Mucosa of descending colon (tissue), 3 donors: Measurements from ENCODE around the gene MTUS2. TPM values are rescaled to one million over a fixed set of nuclear protein-coding genes. Genes with fewer than 3 reads are reported as not detected.

Experiments
- ATAC-seq: fragments of 200-7000 bp; cut with Tn5 transposase; one replicate; pipeline ENCODE4 v1.9.1; 2020; ENCODE audit warnings: mild to moderate bottlenecking, moderate library complexity
- DNase-seq, 3 donors: peaks; one replicate each; pipeline ENCODE4 v3.0.0-alpha.2; 2020
- H3K36me3 ChIP-seq: fragments of 200-600 bp; one replicate; pipeline ENCODE4 v1.8.0; 2021; ENCODE audit warnings: low read depth, mild to moderate bottlenecking
- H3K4me1 ChIP-seq: fragments of 200-600 bp; one replicate; pipeline ENCODE4 v1.8.0; 2021; ENCODE audit warnings: low read depth, mild to moderate bottlenecking
- H3K4me3 ChIP-seq: fragments of 200-600 bp; one replicate; pipeline ENCODE4 v1.8.0; 2021; ENCODE audit warnings: mild to moderate bottlenecking
- H3K9me3 ChIP-seq: fragments of 200-600 bp; one replicate; pipeline ENCODE4 v1.8.0; 2021; ENCODE audit warnings: mild to moderate bottlenecking
- intact Hi-C, 2 donors: fragments of 100-400 bp; cut with DNase I in 1 of 2; cut with micrococcal nuclease in 1 of 2; formaldehyde crosslinking; loops; one replicate each; pipeline versions ENCODE4 v1.11.0 to v1.11.1; 2022; cut with DNase I, micrococcal nuclease
- total RNA-seq, 3 donors: library from RNA; stranded (reverse); fragmentation: NEBNext Ultra II Directional in 2 of 3; extraction: Animal tissue kit (Norgen Biotek cat#: 25700) in 2 of 3; gene quantifications; one replicate each; pipeline versions ENCODE4 v1.2.1 to v1.2.4, GENCODE V29; 2021 to 2023
- TF ChIP-seq, protein P1 (sequence below): fragments of 200-600 bp; IDR thresholded peaks from one replicate; pipeline ENCODE4 v1.8.0; 2022; ENCODE audit warnings: antibody characterized with exemption, mild to moderate bottlenecking
- donor health status: DM: no; HTN: no; CAD: no; lungs with moderate emphysema.
- donor health status: DM: no; HTN: no; CAD: no.
- donor health status: DM: no; HTN: yes; CAD: no.

The MTUS2 gene
- total RNA-seq, 3 donors from 2014 or later = 0.09 to 0.85 (median 0.60) TPM

DNA sequence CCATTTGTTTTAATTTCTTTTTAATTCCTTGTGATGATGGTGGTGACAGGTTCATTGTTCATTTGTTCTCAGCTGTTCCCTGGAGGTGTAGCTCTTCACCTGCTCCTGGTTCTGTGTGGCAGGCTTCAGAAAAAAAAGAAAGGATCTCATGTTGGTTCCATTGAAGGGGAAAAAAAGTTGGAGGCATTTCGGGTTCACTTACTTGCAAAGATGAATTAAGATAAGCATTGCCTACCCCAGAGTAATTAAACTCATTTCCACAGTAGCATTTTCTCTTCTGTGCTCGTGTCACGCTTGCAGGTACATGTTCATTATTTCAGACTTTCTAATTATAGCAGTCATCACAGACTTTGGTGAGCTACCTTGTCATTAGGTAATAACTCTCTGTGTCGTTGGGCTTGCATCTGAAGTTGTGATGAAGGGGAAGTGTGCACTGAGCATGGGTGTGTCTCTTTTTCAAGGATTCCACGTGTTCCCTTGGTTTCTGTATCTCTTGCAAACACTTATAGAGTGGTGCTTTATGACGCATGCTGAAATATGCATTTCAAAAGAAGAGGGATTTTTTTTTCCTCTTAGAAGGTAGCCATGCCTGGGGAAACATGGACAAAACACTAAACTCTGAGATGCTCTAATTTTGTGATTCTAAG is 69.1 kb downstream of the MTUS2 start:
- ATAC-seq = no peak
- TF ChIP-seq, protein P1, sequence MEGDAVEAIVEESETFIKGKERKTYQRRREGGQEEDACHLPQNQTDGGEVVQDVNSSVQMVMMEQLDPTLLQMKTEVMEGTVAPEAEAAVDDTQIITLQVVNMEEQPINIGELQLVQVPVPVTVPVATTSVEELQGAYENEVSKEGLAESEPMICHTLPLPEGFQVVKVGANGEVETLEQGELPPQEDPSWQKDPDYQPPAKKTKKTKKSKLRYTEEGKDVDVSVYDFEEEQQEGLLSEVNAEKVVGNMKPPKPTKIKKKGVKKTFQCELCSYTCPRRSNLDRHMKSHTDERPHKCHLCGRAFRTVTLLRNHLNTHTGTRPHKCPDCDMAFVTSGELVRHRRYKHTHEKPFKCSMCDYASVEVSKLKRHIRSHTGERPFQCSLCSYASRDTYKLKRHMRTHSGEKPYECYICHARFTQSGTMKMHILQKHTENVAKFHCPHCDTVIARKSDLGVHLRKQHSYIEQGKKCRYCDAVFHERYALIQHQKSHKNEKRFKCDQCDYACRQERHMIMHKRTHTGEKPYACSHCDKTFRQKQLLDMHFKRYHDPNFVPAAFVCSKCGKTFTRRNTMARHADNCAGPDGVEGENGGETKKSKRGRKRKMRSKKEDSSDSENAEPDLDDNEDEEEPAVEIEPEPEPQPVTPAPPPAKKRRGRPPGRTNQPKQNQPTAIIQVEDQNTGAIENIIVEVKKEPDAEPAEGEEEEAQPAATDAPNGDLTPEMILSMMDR = no peak
- DNase-seq = no peak
- H3K4me3 ChIP-seq = no peak overlapping the region
- H3K9me3 ChIP-seq = no peaks in the 10 kb centered on the region
- H3K36me3 ChIP-seq = no peaks in the 10 kb centered on the region
- intact Hi-C loops = no loop called here
- no peaks in the 10 kb centered on the region for H3K4me1 ChIP-seq

DNA sequence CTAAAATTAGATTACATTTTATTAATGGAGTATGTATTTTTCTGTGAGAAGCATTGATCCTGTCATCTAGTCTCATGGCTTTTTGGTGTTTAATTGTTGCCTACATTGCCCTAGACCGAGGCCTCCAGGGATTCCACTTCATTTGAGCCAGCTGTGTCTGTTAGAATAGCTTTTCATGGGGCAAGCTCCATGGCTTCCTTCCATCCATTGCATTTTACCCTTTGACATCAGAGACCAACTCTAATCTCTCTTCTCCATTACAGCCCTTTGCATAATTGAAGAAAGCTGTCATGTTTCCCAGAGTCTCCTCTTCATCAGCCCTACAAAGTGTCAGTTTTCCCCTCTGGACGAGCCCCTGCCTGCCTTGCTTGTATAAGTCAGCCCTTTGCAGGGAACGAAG is 70.6 kb downstream of the MTUS2 start:
- Histone ChIP-seq H3K36me3 (no peaks in the 10 kb centered on the region), H3K4me3 (no peak overlapping the region), H3K9me3 (no peaks in the 10 kb centered on the region), H3K4me1 (no peaks in the 10 kb centered on the region)
- DNase-seq (no peak), ATAC-seq (no peak)
- TF ChIP-seq, protein P1 = no peak
- intact Hi-C loops = no loop called here

DNA sequence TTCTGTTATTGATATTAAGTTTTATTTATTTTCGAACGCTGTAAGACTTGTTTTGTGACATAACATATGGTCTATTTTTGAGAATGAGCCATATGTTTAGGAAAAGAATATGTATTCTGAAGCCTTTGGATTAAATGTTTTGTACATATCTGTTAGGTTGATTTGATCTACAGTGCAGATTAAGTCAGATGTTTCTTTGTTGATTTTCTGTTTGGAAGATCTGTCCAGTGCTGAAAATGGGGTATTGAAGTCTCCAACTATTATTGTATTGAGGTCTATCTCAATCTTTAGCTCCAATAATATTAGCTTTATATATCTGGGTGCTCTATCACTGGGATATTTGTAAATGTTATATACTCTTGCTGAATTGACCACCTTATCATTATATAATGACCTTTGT is 97.9 kb downstream of the MTUS2 start:
- Histone ChIP-seq H3K4me3 (no peak overlapping the region), H3K36me3 (no peaks in the 10 kb centered on the region), H3K4me1 (no peaks in the 10 kb centered on the region), H3K9me3 (peaks cover 27% of the 10 kb centered on the region)
- TF ChIP-seq, protein P1 = no peak
- intact Hi-C loops = no loop called here
- no peak for ATAC-seq
- DNase-seq = no peak

DNA sequence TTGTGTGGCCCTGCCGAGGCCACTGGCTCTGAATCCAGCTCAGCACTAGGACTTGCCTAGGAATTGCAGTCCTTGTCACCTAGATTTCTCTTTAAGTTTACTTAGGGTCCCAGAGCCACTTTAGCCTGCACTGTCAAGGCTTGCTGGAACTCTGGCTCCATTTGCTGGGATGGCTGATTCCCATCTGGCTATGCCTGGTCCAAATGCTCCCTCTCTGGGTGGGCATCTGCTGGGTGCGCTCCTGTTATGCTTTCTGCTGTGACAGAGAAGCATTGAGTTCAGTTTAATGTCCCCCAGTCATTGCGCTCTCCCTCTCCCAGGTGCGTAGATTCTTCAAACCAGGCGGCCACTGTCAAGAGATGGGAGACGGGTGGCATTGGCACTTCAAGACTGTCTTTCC is 102.2 kb downstream of the MTUS2 start:
- no peaks in the 10 kb centered on the region for H3K36me3 ChIP-seq
- ATAC-seq (no peak), DNase-seq (no peak)
- H3K4me1 ChIP-seq = no peaks in the 10 kb centered on the region
- intact Hi-C loops = no loop called here
- no peak overlapping the region for H3K4me3 ChIP-seq
- TF ChIP-seq, protein P1 = no peak
- H3K9me3 ChIP-seq = peaks cover 19% of the 10 kb centered on the region

DNA sequence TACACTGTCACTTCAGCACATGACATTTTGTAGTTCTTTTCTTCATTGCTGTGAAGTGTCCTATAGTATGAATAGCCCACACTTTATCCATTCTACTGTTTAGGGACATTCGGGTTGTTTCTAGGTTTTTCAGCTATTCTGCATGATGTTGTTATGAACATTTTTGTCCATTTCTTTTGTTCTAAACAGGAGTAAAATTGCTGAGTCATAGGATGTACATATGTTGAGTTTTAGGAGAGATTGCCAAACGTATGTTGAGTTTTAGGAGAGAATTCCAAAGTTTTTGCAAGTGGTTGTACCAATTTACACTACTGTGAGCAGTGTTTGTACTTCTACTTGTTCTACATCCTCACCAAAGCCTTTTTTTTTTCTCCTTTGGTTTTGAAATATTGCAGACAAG is 115.0 kb downstream of the MTUS2 start:
- TF ChIP-seq, protein P1 = no peak
- H3K9me3 ChIP-seq = no peaks in the 10 kb centered on the region
- H3K4me1 ChIP-seq = no peaks in the 10 kb centered on the region
- no peak overlapping the region for H3K4me3 ChIP-seq
- intact Hi-C loops = no loop called here
- DNase-seq (no peak), ATAC-seq (no peak)
- H3K36me3 ChIP-seq = no peaks in the 10 kb centered on the region

DNA sequence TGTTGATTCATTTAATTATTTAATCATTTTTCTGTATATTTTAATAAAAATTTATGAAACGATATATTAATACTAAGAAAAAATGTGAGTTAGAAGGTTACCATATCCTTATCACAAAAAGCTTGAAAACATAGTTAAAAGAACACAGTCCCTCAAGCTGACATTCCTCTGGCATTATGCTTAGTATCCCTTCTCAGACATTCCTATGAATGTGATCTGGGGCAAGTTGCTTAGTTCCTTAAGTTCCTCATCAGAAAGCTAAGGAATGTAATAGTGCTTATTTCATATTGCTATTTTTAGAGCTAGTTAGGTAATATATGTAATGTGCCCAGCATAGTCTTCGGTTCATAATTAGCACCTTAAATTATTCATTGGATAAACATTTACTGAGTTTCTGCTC is 122.8 kb downstream of the MTUS2 start:
- no peak overlapping the region for H3K4me3 ChIP-seq
- H3K9me3 ChIP-seq = no peaks in the 10 kb centered on the region
- no peak for ATAC-seq
- H3K36me3 ChIP-seq = no peaks in the 10 kb centered on the region
- no peak for DNase-seq
- intact Hi-C loops = no loop called here
- TF ChIP-seq, protein P1 = no peak
- no peaks in the 10 kb centered on the region for H3K4me1 ChIP-seq
